GM12878 (cell line): Measurements from ENCODE around the gene CREG2. TPM values are rescaled to one million over a fixed set of nuclear protein-coding genes. Genes with fewer than 3 reads are reported as not detected.

Experiments used
- ATAC-seq: fragments of 200-7000 bp; cut with Tn5 transposase; 3 replicates; pipeline ENCODE4 v1.9.1; 2020; ENCODE audit warnings: mild to moderate bottlenecking, moderate library complexity
- BruUV-seq: library from RNA; stranded (reverse); fragments of 400-500 nt; replicated peaks from 2 replicates; lab custom pipeline; 2021; lab: Mats Ljungman, UMichigan
- CTCF ChIA-PET: fragments of 300-600 bp; sonication (Branson Sonifier 250); formaldehyde crosslinking; extraction: SDS; loops from one replicate; lab custom pipeline; 2021; ENCODE audit warnings: inconsistent platforms; lab: Yijun Ruan, JAX
- POLR2A ChIA-PET: fragments of 350-600 bp; formaldehyde crosslinking; extraction: SDS; loops from one replicate; lab custom pipeline; 2021; ENCODE audit warnings: inconsistent platforms; lab: Charles Lee
- RAD21 ChIA-PET: fragments of 300-600 bp; sonication (Branson Sonifier 250); formaldehyde crosslinking; loops from one replicate; lab custom pipeline; 2023; ENCODE audit warnings: antibody characterized with exemption; ENCODE audit not compliant: unreplicated experiment; lab: Charles Lee
- SMC1A ChIA-PET: fragments of 300-600 bp; sonication (Branson Sonifier 250); formaldehyde crosslinking; loops from one replicate; lab custom pipeline; 2023; ENCODE audit not compliant: unreplicated experiment, uncharacterized antibody; lab: Charles Lee
- DNase-seq: peaks from one replicate; pipeline ENCODE4 v3.0.0-alpha.2; 2011; ENCODE audit warnings: low read depth, low spot score
- FAIRE-seq: peaks from 3 replicates; lab custom pipeline; 2011; peaks lifted over from hg19 to GRCh38; lab: Jason Lieb, UNC
- H2AFZ ChIP-seq: 2 replicates; pipeline ENCODE4 v1.6.0; 2011; ENCODE audit warnings: low read depth, low read length, control low read depth; ENCODE audit not compliant: control insufficient read depth
- H3K27ac ChIP-seq: 2 replicates; pipeline ENCODE4 v1.5.1; 2011; ENCODE audit warnings: control low read depth; ENCODE audit not compliant: control insufficient read depth, insufficient read depth
- H3K27me3 ChIP-seq, 2 experiments: replicated peaks in 1 of 2; 2 replicates each; pipeline versions ENCODE4 v1.6.0 to v1.6.1; 2011; ENCODE audit warnings: low read length in 1 of 2; ENCODE audit not compliant: control insufficient read depth in 2 of 2, insufficient read depth in 2 of 2
- H3K36me3 ChIP-seq, 2 experiments: 2 replicates each; pipeline ENCODE4 v1.5.1; 2011; ENCODE audit warnings: low read length in 1 of 2; ENCODE audit not compliant: control insufficient read depth in 2 of 2, insufficient read depth in 2 of 2
- H3K4me1 ChIP-seq: 2 replicates; pipeline ENCODE4 v1.6.1; 2011; ENCODE audit warnings: mild to moderate bottlenecking, low read length, moderate library complexity, mixed read lengths; ENCODE audit not compliant: control insufficient read depth, insufficient read depth
- H3K4me2 ChIP-seq: 2 replicates; pipeline ENCODE4 v1.6.0; 2011; ENCODE audit warnings: control low read depth; ENCODE audit not compliant: control insufficient read depth, insufficient read depth
- H3K4me3 ChIP-seq: fragments of 200-600 bp; sonication (generic); 2 replicates; pipeline ENCODE4 v1.5.1; 2016
- H3K79me2 ChIP-seq: 2 replicates; pipeline ENCODE4 v1.6.0; 2011; ENCODE audit warnings: low read length; ENCODE audit not compliant: control insufficient read depth, insufficient read depth
- H3K9ac ChIP-seq: 2 replicates; pipeline ENCODE4 v1.8.0; 2011; ENCODE audit warnings: low read length, control low read depth, mixed read lengths; ENCODE audit not compliant: control insufficient read depth, insufficient read depth
- H3K9me3 ChIP-seq: replicated peaks from 3 replicates; pipeline ENCODE4 v1.5.1; 2011; ENCODE audit warnings: mild to moderate bottlenecking, low read length; ENCODE audit not compliant: control insufficient read depth, insufficient read depth
- H4K20me1 ChIP-seq: 2 replicates; pipeline ENCODE4 v1.6.0; 2011; ENCODE audit not compliant: control insufficient read depth, insufficient read depth
- BHLHE40 ChIP-seq, 2 experiments: fragments of 450-650 bp in 1 of 2; IDR thresholded peaks; 2 replicates each; pipeline ENCODE4 v1.6.1; 2011 to 2017; ENCODE audit warnings: low read depth in 2 of 2, borderline replicate concordance in 1 of 2, improper control_type of control experiment in 1 of 2, low read length in 1 of 2, mild to moderate bottlenecking in 1 of 2
- CEBPB ChIP-seq, 2 experiments: fragments of 150-350 bp in 1 of 2; IDR thresholded peaks; 2 replicates each; pipeline ENCODE4 v1.6.1; 2012 to 2014; ENCODE audit warnings: low read depth in 2 of 2, low read length in 2 of 2, borderline replicate concordance in 1 of 2, inconsistent platforms in 1 of 2
- CHD4 ChIP-seq: fragments of 200-600 bp; sonication (generic); IDR thresholded peaks from 2 replicates; pipeline ENCODE4 v1.6.1; 2016; ENCODE audit warnings: mild to moderate bottlenecking
- CUX1 ChIP-seq: IDR thresholded peaks from 2 replicates; pipeline ENCODE4 v1.6.1; 2012; ENCODE audit warnings: improper control_type of control experiment, low read depth, low read length; ENCODE audit not compliant: insufficient replicate concordance
- ETV6 ChIP-seq, 2 experiments: fragments of 450-650 bp in 1 of 2; IDR thresholded peaks in 1 of 2; conservative IDR thresholded peaks in 1 of 2; 2 replicates each; pipeline ENCODE4 v1.6.1; 2014; ENCODE audit warnings: antibody characterized with exemption in 1 of 2, borderline replicate concordance in 1 of 2, low read depth in 1 of 2, mild to moderate bottlenecking in 1 of 2, moderate library complexity in 1 of 2
- IRF5 ChIP-seq: fragments of 450-650 bp; IDR thresholded peaks from 2 replicates; pipeline ENCODE4 v1.6.1; 2017; ENCODE audit warnings: borderline replicate concordance
- NRF1 ChIP-seq: conservative IDR thresholded peaks from 2 replicates; pipeline ENCODE4 v1.6.1; 2011; ENCODE audit warnings: mild to moderate bottlenecking, low read depth, low read length, improper control_type of control experiment
- RELB ChIP-seq: fragments of 450-650 bp; IDR thresholded peaks from 2 replicates; pipeline ENCODE4 v1.6.1; 2017; ENCODE audit warnings: low read depth, mild to moderate bottlenecking, moderate library complexity
- RFX5 ChIP-seq: IDR thresholded peaks from 2 replicates; pipeline ENCODE4 v1.6.1; 2011; ENCODE audit warnings: low read depth, low read length, improper control_type of control experiment
- SMARCA5 ChIP-seq: fragments of 450-650 bp; IDR thresholded peaks from 2 replicates; pipeline ENCODE4 v1.6.1; 2017; ENCODE audit warnings: mild to moderate bottlenecking
- STAT3 ChIP-seq: IDR thresholded peaks from 2 replicates; pipeline ENCODE4 v1.6.1; 2011; ENCODE audit warnings: low read depth, low read length, improper control_type of control experiment
- TCF12 ChIP-seq: IDR thresholded peaks from 2 replicates; pipeline ENCODE4 v1.6.1; 2011; ENCODE audit warnings: low read depth, mild to moderate bottlenecking, low read length
- WGBS: methylation state at CpG from one replicate; pipeline ENCODE4 v1.1.6; 2016; ENCODE audit warnings: low lambda C conversion rate; ENCODE audit not compliant: insufficient replicate concordance, insufficient coverage; ENCODE audit errors: missing lambda C conversion rate; 5-methylcytosine and 5-hydroxymethylcytosine counted together
- in situ Hi-C: fragments of 300-500 bp; cut with MboI; formaldehyde crosslinking; loops from 9 replicates; pipeline ENCODE4 v1.14.3; 2018; ENCODE audit warnings: mixed read lengths
- intact Hi-C: fragments of 100-400 bp; cut with micrococcal nuclease; formaldehyde crosslinking; loops from one replicate; pipeline ENCODE4 v1.14.2; 2022; ENCODE audit not compliant: unreplicated experiment
- polyA plus RNA-seq, 11 experiments: library from polyadenylated mRNA; depleted of rRNA in 4 of 11; unstranded in 6 of 11; stranded (reverse) in 5 of 11; fragments of >200 nt; fragmentation: Nextera tagmentation in 4 of 11; fragmentation: Illumina TruSeq in 1 of 11; extraction: Ambion mirVana in 4 of 11; extraction: Trizol in 1 of 11; gene quantifications; 1 replicate in 1 of 11; 2 replicates in 10 of 11; pipeline versions ENCODE4 v1.2.1 to v1.2.3, GENCODE V29; 2011 to 2016; ENCODE audit warnings: inconsistent platforms in 2 of 11, missing spikeins in 2 of 11, low read depth in 1 of 11
- total RNA-seq, 4 experiments: library from RNA; depleted of rRNA in 3 of 4; stranded (reverse); fragments of >200 nt in 3 of 4; fragmentation: Illumina TruSeq in 1 of 4; extraction: Trizol in 1 of 4; gene quantifications; 2 replicates each; pipeline versions ENCODE4 v1.2.1 to v1.2.3, GENCODE V29; 2013 to 2021
- TF ChIP-seq, protein P1 (sequence below): fragments of 150-350 bp; IDR thresholded peaks from 2 replicates; pipeline ENCODE4 v1.6.1; 2014; ENCODE audit warnings: mild to moderate bottlenecking, low read depth, low read length

CREG2 gene
- total and polyA plus RNA-seq, 10 of the 15 experiments (the other 5 are each of a cell fraction or from before 2014, with no cell fraction given) = not detected

- 3% methylated on average over 2 of the region's 2 CpGs for WGBS
- Histone ChIP-seq H3K9me3 (no peaks in the 10 kb centered on the region), H3K4me1 (no peaks in the 10 kb centered on the region), H3K4me2 (no peak overlapping the region), H4K20me1 (no peaks in the 10 kb centered on the region), H3K4me3 (no peak overlapping the region), H3K79me2 (no peaks in the 10 kb centered on the region), H3K9ac (no peak overlapping the region), H3K27ac (no peak overlapping the region), H3K27me3 (peaks cover 0 to 4% of the 10 kb centered on the region in 2 experiments; a peak in 1 of 4 replicates), H2AFZ (no peak overlapping the region), H3K36me3 (no peaks in the 10 kb centered on the region)
- in situ Hi-C loops (no loop called here), intact Hi-C loops (no loop called here)
- no peak for DNase-seq
- no peak for TF ChIP-seq BHLHE40 (IDR thresholded peaks at IDR 0.05; ENCODE audit: borderline replicate concordance in 1 of 2, low read depth in 2 of 2, low read length in 1 of 2)
- no peak for TF ChIP-seq RFX5
- TF ChIP-seq CEBPB (IDR thresholded peaks at IDR 0.05; ENCODE audit: borderline replicate concordance in 1 of 2, low read depth in 2 of 2, low read length in 2 of 2) = no peak
- TF ChIP-seq TCF12 = no peak
- no peak for TF ChIP-seq IRF5
- no peak for TF ChIP-seq ETV6 (conservative IDR thresholded peaks at IDR 0.05 in 1 of 2, IDR thresholded peaks at IDR 0.05 in 1 of 2; ENCODE audit: borderline replicate concordance in 1 of 2, low read depth in 1 of 2)
- TF ChIP-seq STAT3 = no peak
- no peak for TF ChIP-seq CHD4
- no peak for TF ChIP-seq RELB
- no peak for TF ChIP-seq SMARCA5
- TF ChIP-seq, protein P1, sequence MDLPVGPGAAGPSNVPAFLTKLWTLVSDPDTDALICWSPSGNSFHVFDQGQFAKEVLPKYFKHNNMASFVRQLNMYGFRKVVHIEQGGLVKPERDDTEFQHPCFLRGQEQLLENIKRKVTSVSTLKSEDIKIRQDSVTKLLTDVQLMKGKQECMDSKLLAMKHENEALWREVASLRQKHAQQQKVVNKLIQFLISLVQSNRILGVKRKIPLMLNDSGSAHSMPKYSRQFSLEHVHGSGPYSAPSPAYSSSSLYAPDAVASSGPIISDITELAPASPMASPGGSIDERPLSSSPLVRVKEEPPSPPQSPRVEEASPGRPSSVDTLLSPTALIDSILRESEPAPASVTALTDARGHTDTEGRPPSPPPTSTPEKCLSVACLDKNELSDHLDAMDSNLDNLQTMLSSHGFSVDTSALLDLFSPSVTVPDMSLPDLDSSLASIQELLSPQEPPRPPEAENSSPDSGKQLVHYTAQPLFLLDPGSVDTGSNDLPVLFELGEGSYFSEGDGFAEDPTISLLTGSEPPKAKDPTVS = no peak
- no peak for TF ChIP-seq NRF1
- no peak for TF ChIP-seq CUX1
- ChIA-PET SMC1A (interaction anchor here (1.2 to 1.7 kb wide), 3 partner anchors 15 to 26 kb away, joined by 3 to 5 read pairs (median 4); no protein-coding TSS in a partner anchor), CTCF (interaction anchor here (3.7 kb wide), 1 partner anchor 19 kb away, joined by 18 read pairs; no protein-coding TSS in a partner anchor), POLR2A (no interaction called here), RAD21 (no interaction called here)
- peak; percentile 81 for ATAC-seq
- no TSS peak for BruUV-seq
- FAIRE-seq = no peak
Measured at GRCh38 chr2:101361522-101361921, 25.8 kb downstream of the CREG2 start.
